ENCODE data around the gene RNF8. TPM values are rescaled to one million over a fixed set of nuclear protein-coding genes. Genes with fewer than 3 reads are reported as not detected.

The RNF8 gene, protein sequence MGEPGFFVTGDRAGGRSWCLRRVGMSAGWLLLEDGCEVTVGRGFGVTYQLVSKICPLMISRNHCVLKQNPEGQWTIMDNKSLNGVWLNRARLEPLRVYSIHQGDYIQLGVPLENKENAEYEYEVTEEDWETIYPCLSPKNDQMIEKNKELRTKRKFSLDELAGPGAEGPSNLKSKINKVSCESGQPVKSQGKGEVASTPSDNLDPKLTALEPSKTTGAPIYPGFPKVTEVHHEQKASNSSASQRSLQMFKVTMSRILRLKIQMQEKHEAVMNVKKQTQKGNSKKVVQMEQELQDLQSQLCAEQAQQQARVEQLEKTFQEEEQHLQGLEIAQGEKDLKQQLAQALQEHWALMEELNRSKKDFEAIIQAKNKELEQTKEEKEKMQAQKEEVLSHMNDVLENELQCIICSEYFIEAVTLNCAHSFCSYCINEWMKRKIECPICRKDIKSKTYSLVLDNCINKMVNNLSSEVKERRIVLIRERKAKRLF
- 25.1 and 30.6 TPM in 2 replicates for total RNA-seq
- polyA plus RNA-seq = 24.4 and 30.8 TPM in 2 replicates

DNA sequence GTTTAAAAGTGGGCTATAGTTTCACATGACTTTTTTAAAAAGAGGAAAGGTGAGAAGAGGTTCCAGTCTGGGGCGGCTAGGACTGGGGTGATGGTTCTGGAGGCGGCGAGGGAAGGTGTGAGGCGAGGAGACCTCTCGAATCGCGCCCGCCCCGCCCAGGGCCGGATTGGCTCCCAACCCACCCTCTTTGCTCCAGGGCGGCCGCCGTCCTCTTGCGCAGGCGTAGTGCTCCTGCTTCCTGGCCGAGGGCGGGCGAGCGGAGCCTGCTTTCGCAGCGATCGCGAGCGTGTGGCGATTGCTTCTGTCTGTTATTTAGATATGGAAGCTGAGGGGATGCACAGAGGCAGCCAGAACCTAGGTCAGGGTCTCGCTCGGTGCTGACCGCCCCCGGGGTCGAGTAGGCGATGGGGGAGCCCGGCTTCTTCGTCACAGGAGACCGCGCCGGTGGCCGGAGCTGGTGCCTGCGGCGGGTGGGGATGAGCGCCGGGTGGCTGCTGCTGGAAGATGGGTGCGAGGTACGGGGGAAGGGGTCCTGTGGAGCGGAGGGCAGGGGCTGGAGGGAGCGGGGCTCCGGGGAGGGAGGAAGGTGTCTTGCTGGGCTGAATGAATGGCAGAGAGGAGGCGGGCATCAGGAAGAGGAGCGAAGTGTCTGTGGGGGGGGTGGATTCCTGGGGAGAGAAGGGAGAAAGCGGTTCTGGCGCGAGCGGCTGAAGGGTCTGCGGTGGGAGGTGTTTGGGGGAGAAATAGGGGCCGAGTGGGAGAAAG is at the start of gene RNF8:
TSS of gene RNF8 (plus strand) at position 223 of the 765 bp plus-strand sequence. CDS start at position 405, 182 bp downstream.
- Histone ChIP-seq H3K9me3 (ENCODE audit: low read depth) (no peaks in the 10 kb centered on the region), H3K36me3 (replicated peaks; ENCODE audit: insufficient read depth, low read depth) (no peaks in the 10 kb centered on the region), H3K9me2 (replicated peaks; ENCODE audit: insufficient read depth) (no peaks in the 10 kb centered on the region), H3K4me1 (ENCODE audit: insufficient read depth) (peaks cover 5% of the 10 kb centered on the region), H3K27me3 (no peaks in the 10 kb centered on the region), H3K4me3 (peak within 1 kb of the TSS; percentile 94), H3K79me2 (peaks cover 49% of the 10 kb centered on the region), H4K20me1 (ENCODE audit: insufficient read depth, poor library complexity, severe bottlenecking) (no peaks in the 10 kb centered on the region), H2AFZ (peak within 1 kb of the TSS; percentile 88), H3K27ac (peak within 1 kb of the TSS; percentile 70), H3K4me2 (peak within 1 kb of the TSS; percentile 74)
- WGBS (ENCODE audit: low lambda C conversion rate, missing lambda C conversion rate) = under 1% methylated on average over 43 of the region's 54 CpGs
- DNase-seq (ENCODE audit: low spot score) = peak; percentile 94
- TF ChIP-seq, protein P1, sequence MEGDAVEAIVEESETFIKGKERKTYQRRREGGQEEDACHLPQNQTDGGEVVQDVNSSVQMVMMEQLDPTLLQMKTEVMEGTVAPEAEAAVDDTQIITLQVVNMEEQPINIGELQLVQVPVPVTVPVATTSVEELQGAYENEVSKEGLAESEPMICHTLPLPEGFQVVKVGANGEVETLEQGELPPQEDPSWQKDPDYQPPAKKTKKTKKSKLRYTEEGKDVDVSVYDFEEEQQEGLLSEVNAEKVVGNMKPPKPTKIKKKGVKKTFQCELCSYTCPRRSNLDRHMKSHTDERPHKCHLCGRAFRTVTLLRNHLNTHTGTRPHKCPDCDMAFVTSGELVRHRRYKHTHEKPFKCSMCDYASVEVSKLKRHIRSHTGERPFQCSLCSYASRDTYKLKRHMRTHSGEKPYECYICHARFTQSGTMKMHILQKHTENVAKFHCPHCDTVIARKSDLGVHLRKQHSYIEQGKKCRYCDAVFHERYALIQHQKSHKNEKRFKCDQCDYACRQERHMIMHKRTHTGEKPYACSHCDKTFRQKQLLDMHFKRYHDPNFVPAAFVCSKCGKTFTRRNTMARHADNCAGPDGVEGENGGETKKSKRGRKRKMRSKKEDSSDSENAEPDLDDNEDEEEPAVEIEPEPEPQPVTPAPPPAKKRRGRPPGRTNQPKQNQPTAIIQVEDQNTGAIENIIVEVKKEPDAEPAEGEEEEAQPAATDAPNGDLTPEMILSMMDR (IDR thresholded peaks at IDR 0.05; ENCODE audit: poor library complexity) = no peak

DNA sequence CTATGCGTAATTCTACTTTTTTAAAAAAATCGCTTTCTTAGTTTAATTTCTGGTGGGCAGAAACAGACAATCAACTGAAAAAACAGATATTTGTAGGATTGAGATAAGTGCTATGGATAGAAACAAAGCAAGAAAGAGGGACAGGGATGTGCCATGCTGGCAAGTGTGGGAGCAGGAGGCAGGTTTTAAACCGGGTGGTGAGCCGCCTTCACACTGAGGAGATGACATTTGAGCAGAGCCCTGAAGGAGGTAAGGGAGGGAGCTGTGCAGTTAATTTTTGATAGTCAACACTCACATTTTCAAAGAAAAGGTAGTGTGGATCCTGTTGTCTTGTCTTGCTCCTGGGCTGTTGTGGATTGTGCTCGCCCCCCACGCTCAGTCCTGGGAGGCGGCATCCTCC is 49.0 kb upstream of the RNF8 start:
- TF ChIP-seq EZH2phosphoT487 (IDR thresholded peaks at IDR 0.05; ENCODE audit: low read depth, severe bottlenecking, unreplicated experiment) = no peak
- TF ChIP-seq, protein P1 (IDR thresholded peaks at IDR 0.05; ENCODE audit: poor library complexity) = no peak
- TF ChIP-seq EZH2 (IDR thresholded peaks at IDR 0.05; ENCODE audit: borderline replicate concordance) = no peak
- Histone ChIP-seq H3K4me1 (ENCODE audit: insufficient read depth) (peaks cover 10% of the 10 kb centered on the region), H3K36me3 (replicated peaks; ENCODE audit: insufficient read depth, low read depth) (no peaks in the 10 kb centered on the region), H3K9me2 (replicated peaks; ENCODE audit: insufficient read depth) (no peaks in the 10 kb centered on the region), H3K4me3 (no peak overlapping the region), H3K27ac (no peak overlapping the region), H3K79me2 (no peaks in the 10 kb centered on the region), H3K9me3 (ENCODE audit: low read depth) (no peaks in the 10 kb centered on the region), H3K27me3 (no peaks in the 10 kb centered on the region), H4K20me1 (ENCODE audit: insufficient read depth, poor library complexity, severe bottlenecking) (no peaks in the 10 kb centered on the region), H3K4me2 (no peak overlapping the region), H2AFZ (no peak overlapping the region)
- 99% methylated on average over 7 of the region's 7 CpGs for WGBS (ENCODE audit: low lambda C conversion rate, missing lambda C conversion rate)
- DNase-seq (ENCODE audit: low spot score) = no peak

DNA sequence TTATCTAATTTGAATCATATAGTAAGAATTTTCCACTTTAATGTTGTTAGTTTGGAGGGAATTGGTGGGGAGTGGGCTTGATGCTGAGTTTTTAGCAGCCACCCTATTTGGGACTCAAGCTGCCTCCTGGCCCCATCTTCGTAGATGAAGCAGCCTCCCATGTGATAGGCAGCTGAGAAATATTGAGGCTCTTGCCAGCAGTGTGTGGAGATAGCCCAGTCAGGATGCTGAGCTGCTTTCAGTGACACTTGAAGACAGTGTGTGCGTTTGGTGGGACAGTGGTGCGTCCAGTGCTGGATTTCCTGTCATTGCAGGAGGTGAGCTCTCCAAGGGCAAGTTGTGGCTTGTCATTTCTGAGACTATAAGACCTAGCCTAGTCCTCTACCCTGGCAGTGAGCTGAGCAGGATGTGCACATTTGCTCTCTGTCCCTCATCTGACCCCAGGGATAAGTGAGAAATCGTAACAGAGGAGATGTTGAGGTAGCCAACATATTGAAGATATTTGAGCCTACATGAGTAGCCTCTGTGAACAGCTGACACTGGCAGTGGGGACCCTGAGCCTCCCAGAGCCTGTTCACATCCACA is 47.9 kb upstream of the RNF8 start:
- no peaks in the 10 kb centered on the region for H3K27me3 ChIP-seq
- no peaks in the 10 kb centered on the region for H3K36me3 ChIP-seq (replicated peaks; ENCODE audit: insufficient read depth, low read depth)
- H3K79me2 ChIP-seq = no peaks in the 10 kb centered on the region
- no peaks in the 10 kb centered on the region for H3K9me3 ChIP-seq (ENCODE audit: low read depth)
- peaks cover 12% of the 10 kb centered on the region for H3K4me1 ChIP-seq (ENCODE audit: insufficient read depth)
- no peak overlapping the region for H3K27ac ChIP-seq
- 89% methylated on average over 4 of the region's 4 CpGs for whole genome bisulfite sequencing (ENCODE audit: low lambda C conversion rate, missing lambda C conversion rate)
- no peaks in the 10 kb centered on the region for H3K9me2 ChIP-seq (replicated peaks; ENCODE audit: insufficient read depth)
- H3K4me2 ChIP-seq = no peak overlapping the region
- no peaks in the 10 kb centered on the region for H4K20me1 ChIP-seq (ENCODE audit: insufficient read depth, poor library complexity, severe bottlenecking)
- no peak for DNase-seq (ENCODE audit: low spot score)
- H3K4me3 ChIP-seq = no peak overlapping the region
- H2AFZ ChIP-seq = no peak overlapping the region
- TF ChIP-seq EZH2phosphoT487 (IDR thresholded peaks at IDR 0.05; ENCODE audit: low read depth, severe bottlenecking, unreplicated experiment) = no peak
- no peak for TF ChIP-seq EZH2 (IDR thresholded peaks at IDR 0.05; ENCODE audit: borderline replicate concordance)
- TF ChIP-seq, protein P1 (IDR thresholded peaks at IDR 0.05; ENCODE audit: poor library complexity) = no peak

Measured in hepatocyte (in vitro differentiated cells).